Tracheal epithelial cell (primary cell): ENCODE measurements around the gene GAN. TPM values are rescaled to one million over a fixed set of nuclear protein-coding genes. Genes with fewer than 3 reads are reported as not detected.

Experiments
- total RNA-seq: library from RNA; depleted of rRNA; stranded (reverse); fragments of >200 nt; gene quantifications from 2 replicates; pipeline ENCODE4 v1.2.1, GENCODE V29; 2014

Gene GAN, protein sequence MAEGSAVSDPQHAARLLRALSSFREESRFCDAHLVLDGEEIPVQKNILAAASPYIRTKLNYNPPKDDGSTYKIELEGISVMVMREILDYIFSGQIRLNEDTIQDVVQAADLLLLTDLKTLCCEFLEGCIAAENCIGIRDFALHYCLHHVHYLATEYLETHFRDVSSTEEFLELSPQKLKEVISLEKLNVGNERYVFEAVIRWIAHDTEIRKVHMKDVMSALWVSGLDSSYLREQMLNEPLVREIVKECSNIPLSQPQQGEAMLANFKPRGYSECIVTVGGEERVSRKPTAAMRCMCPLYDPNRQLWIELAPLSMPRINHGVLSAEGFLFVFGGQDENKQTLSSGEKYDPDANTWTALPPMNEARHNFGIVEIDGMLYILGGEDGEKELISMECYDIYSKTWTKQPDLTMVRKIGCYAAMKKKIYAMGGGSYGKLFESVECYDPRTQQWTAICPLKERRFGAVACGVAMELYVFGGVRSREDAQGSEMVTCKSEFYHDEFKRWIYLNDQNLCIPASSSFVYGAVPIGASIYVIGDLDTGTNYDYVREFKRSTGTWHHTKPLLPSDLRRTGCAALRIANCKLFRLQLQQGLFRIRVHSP
- 12.8 and 16.6 TPM in 2 replicates for total RNA-seq

GRCh38 chr16:81314603-81315270 is at the start of gene GAN:
Gene GAN (plus strand): TSS chr16:81314962. CDS start chr16:81315114, 152 bp downstream.

Other genes starting within 250 kb of the GAN start
- gene C16orf46, start 237.7 kb upstream of the GAN start, total RNA-seq: 0.24 and 0.64 TPM in 2 replicates
- 9.4 and 12.1 TPM in 2 replicates for gene GCSH, start 218.6 kb upstream of the GAN start, total RNA-seq
- gene BCO1, start 76.3 kb upstream of the GAN start, total RNA-seq: 0.24 TPM in 1 of 2 replicates, not detected in the other
- gene CMIP, start 129.8 kb downstream of the GAN start, total RNA-seq: 22.2 and 33.9 TPM in 2 replicates